SK-N-SH treated with all-trans-retinoic acid at 6 μM for 48 hours (cell line): Measurements from ENCODE around the gene DAB2IP.

Source experiments
- BACH2 ChIP-seq: fragments of 250-450 bp; sonication (Bioruptor Pico); IDR thresholded peaks from 2 replicates; pipeline ENCODE4 v1.9.0; 2021; ENCODE audit warnings: mild to moderate bottlenecking, borderline replicate concordance
- CREB5 ChIP-seq: fragments of 250-450 bp; sonication (Bioruptor Pico); IDR thresholded peaks from 2 replicates; pipeline ENCODE4 v1.5.1; 2020; ENCODE audit warnings: low read depth, mild to moderate bottlenecking, moderate library complexity
- PATZ1 ChIP-seq: fragments of 250-450 bp; sonication (Bioruptor Pico); IDR thresholded peaks from 2 replicates; pipeline ENCODE4 v1.8.0; 2020; ENCODE audit warnings: mild to moderate bottlenecking, moderate library complexity, borderline replicate concordance
- TCF4 ChIP-seq: fragments of 250-450 bp; sonication (Bioruptor Pico); IDR thresholded peaks from 2 replicates; pipeline ENCODE4 v1.8.0; 2021; ENCODE audit warnings: mild to moderate bottlenecking, moderate library complexity, borderline replicate concordance
- TOX ChIP-seq: fragments of 250-450 bp; sonication (Bioruptor Pico); IDR thresholded peaks from 2 replicates; pipeline ENCODE4 v1.8.0; 2021; ENCODE audit warnings: mild to moderate bottlenecking, moderate library complexity, borderline replicate concordance
- ZC3H10 ChIP-seq: fragments of 250-450 bp; sonication (Bioruptor Pico); IDR thresholded peaks from 2 replicates; pipeline ENCODE4 v1.5.1; 2021; ENCODE audit warnings: mild to moderate bottlenecking, moderate library complexity
- ZFP3 ChIP-seq: fragments of 250-450 bp; sonication (Bioruptor Pico); IDR thresholded peaks from 2 replicates; pipeline ENCODE4 v1.5.0; 2020; ENCODE audit warnings: mild to moderate bottlenecking, moderate library complexity
- ZNF565 ChIP-seq: fragments of 450-650 bp; formaldehyde crosslinking; conservative IDR thresholded peaks from 2 replicates; pipeline ENCODE4 v1.5.0; 2020; ENCODE audit warnings: low read depth, mild to moderate bottlenecking, moderate library complexity

GRCh38 chr9:121694600-121694999 lies 43.2 kb downstream of the DAB2IP start:
- no peak for TF ChIP-seq ZFP3 (CRISPR knock-in tag)
- no peak for TF ChIP-seq ZC3H10 (CRISPR knock-in tag)
- no peak for TF ChIP-seq ZNF565 (CRISPR knock-in tag)
- TF ChIP-seq PATZ1 (CRISPR knock-in tag) = no peak
- no peak for TF ChIP-seq TCF4
- no peak for TF ChIP-seq BACH2 (CRISPR knock-in tag)
- no peak for TF ChIP-seq CREB5 (CRISPR knock-in tag)
- TF ChIP-seq TOX (CRISPR knock-in tag) = no peak
